A549 treated with AZD9567 at 1 μM for 4 hours (cell line): Measurements from ENCODE around the gene DDX53. TPM values are rescaled to one million over a fixed set of nuclear protein-coding genes. Genes with fewer than 3 reads are reported as not detected.

Experiments
- total RNA-seq: library from RNA; stranded (reverse); fragments of 200-300 nt; extraction: Qiagen RNA extraction; gene quantifications from 5 replicates; pipeline ENCODE4 v1.2.3, GENCODE V29; 2022; ENCODE audit not compliant: insufficient read depth

DDX53 gene
- total RNA-seq: not detected in 5 replicates

DNA sequence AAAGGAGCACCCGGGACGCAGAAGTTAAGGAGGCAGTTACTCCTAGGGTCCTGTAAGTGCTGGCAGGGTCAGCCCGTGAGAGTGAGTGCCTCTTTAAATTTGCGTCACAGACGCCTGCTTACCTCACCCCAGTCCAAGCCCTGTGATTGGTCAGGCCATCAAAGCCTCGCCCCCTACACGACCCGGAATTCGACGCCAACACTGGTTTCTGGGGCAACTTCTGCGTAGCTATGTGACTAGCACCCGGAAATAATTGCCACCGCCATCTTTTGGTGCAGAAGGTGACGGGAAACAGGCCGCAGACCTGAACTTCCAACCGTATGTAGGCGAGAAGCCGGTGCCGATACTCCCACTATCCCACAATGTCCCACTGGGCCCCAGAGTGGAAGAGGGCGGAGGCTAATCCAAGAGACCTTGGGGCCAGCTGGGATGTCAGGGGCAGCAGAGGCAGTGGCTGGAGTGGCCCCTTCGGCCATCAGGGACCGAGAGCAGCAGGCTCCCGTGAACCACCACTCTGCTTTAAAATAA is at the start of gene DDX53:
Gene DDX53, plus strand, starts transcription at position 265 of the 528 bp plus-strand sequence. Its CDS starts 98 bp downstream, at position 363.

